KMS-11 (cell line): Measurements from ENCODE around the gene THYN1.

Experiments used
- H2AFZ ChIP-seq: fragments of 200-600 bp; sonication (generic); 2 replicates; pipeline ENCODE4 v1.6.1; 2016; ENCODE audit warnings: antibody characterized with exemption, mixed run types, low read depth
- H3K27ac ChIP-seq: fragments of 200-600 bp; sonication (generic); 2 replicates; pipeline ENCODE4 v1.6.1; 2016; ENCODE audit warnings: mild to moderate bottlenecking, mixed run types
- H3K27me3 ChIP-seq: fragments of 200-600 bp; sonication (generic); 2 replicates; pipeline ENCODE4 v1.6.1; 2017; ENCODE audit warnings: mild to moderate bottlenecking, low read depth, mixed run types, moderate library complexity; ENCODE audit not compliant: insufficient read depth
- H3K36me3 ChIP-seq: fragments of 200-600 bp; sonication (generic); 2 replicates; pipeline ENCODE4 v1.6.1; 2017; ENCODE audit warnings: mild to moderate bottlenecking, mixed run types; ENCODE audit not compliant: insufficient read depth
- H3K4me1 ChIP-seq: fragments of 200-600 bp; sonication (generic); 2 replicates; pipeline ENCODE4 v1.6.1; 2016; ENCODE audit warnings: mild to moderate bottlenecking, low read depth, mixed run types; ENCODE audit not compliant: poor library complexity, severe bottlenecking
- H3K4me2 ChIP-seq: fragments of 200-600 bp; sonication (generic); 2 replicates; pipeline ENCODE4 v1.7.0; 2016; ENCODE audit warnings: mild to moderate bottlenecking, mixed run types
- H3K4me3 ChIP-seq: fragments of 200-600 bp; sonication (generic); IDR thresholded peaks from 2 replicates; pipeline ENCODE4 v1.6.1; 2017; ENCODE audit warnings: low read depth, low read length, mixed read lengths; ENCODE audit not compliant: insufficient read depth
- H3K79me2 ChIP-seq: fragments of 200-600 bp; sonication (generic); 2 replicates; pipeline ENCODE4 v1.6.1; 2016; ENCODE audit warnings: low read depth, mixed run types; ENCODE audit not compliant: insufficient read depth
- H3K9ac ChIP-seq: fragments of 200-600 bp; sonication (generic); 2 replicates; pipeline ENCODE4 v1.6.1; 2016; ENCODE audit warnings: mild to moderate bottlenecking, mixed run types
- H4K20me1 ChIP-seq: fragments of 200-600 bp; sonication (generic); 2 replicates; pipeline ENCODE4 v1.6.1; 2016; ENCODE audit warnings: mild to moderate bottlenecking, mixed run types; ENCODE audit not compliant: insufficient read depth
- TF ChIP-seq, protein P1 (sequence below): fragments of 200-600 bp; sonication (generic); conservative IDR thresholded peaks from 2 replicates; pipeline ENCODE4 v1.6.1; 2017; ENCODE audit warnings: low read depth, mild to moderate bottlenecking, antibody characterized with exemption, low read length, moderate library complexity, mixed read lengths

THYN1 gene

DNA sequence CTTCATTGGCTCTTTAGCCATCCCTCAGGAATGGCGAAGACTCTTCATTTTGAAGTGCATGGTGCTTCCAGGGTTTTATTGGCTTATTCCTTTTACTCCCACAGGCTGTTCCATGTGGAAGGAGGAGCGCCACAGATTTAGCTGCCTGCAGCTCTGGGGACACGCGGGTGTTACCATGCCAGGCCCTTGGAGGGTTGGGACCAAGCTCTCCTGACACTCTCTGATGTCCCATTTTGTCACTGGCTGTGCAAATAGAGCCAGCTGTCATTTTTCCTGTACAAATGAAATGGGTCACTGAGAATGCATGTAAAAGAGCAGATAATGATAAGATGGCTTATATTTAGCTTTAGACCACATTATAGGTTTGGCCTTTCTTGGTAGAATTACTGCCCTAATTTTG, 9.2 kb downstream of the THYN1 start:
- H2AFZ ChIP-seq: no peak overlapping the region
- H3K9ac ChIP-seq: no peak overlapping the region
- TF ChIP-seq, protein P1, sequence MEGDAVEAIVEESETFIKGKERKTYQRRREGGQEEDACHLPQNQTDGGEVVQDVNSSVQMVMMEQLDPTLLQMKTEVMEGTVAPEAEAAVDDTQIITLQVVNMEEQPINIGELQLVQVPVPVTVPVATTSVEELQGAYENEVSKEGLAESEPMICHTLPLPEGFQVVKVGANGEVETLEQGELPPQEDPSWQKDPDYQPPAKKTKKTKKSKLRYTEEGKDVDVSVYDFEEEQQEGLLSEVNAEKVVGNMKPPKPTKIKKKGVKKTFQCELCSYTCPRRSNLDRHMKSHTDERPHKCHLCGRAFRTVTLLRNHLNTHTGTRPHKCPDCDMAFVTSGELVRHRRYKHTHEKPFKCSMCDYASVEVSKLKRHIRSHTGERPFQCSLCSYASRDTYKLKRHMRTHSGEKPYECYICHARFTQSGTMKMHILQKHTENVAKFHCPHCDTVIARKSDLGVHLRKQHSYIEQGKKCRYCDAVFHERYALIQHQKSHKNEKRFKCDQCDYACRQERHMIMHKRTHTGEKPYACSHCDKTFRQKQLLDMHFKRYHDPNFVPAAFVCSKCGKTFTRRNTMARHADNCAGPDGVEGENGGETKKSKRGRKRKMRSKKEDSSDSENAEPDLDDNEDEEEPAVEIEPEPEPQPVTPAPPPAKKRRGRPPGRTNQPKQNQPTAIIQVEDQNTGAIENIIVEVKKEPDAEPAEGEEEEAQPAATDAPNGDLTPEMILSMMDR: no peak
- no peaks in the 10 kb centered on the region for H3K36me3 ChIP-seq
- H3K4me3 ChIP-seq: no peak overlapping the region
- H3K79me2 ChIP-seq: no peaks in the 10 kb centered on the region
- peaks cover 11% of the 10 kb centered on the region for H3K4me1 ChIP-seq
- H3K4me2 ChIP-seq: no peak overlapping the region
- H4K20me1 ChIP-seq: no peaks in the 10 kb centered on the region
- H3K27ac ChIP-seq: no peak overlapping the region
- no peaks in the 10 kb centered on the region for H3K27me3 ChIP-seq

DNA sequence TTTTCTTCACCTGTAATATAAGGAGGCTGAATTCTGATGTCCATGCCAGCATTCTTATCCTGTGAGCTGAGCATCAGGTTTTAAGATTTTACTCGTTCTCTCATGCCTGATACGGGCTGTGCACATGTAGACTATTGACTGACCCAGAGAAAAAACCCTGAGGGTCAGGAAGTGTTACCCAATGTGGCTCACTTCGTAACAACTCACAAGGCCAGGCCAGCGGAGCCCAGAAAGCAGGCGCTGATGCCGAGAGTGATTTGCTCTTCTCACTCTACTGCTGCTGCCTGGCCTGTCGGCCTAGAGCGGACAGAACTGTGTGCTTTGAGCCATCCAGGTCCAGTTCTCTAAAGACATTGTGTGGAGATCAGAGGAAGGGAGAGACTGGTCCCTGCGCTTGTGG, 10.8 kb downstream of the THYN1 start:
- no peaks in the 10 kb centered on the region for H3K79me2 ChIP-seq
- no peak overlapping the region for H2AFZ ChIP-seq
- no peak overlapping the region for H3K4me3 ChIP-seq
- no peaks in the 10 kb centered on the region for H3K4me1 ChIP-seq
- TF ChIP-seq, protein P1: no peak
- H3K36me3 ChIP-seq: no peaks in the 10 kb centered on the region
- no peaks in the 10 kb centered on the region for H3K27me3 ChIP-seq
- H3K9ac ChIP-seq: no peak overlapping the region
- no peak overlapping the region for H3K4me2 ChIP-seq
- H3K27ac ChIP-seq: no peak overlapping the region
- H4K20me1 ChIP-seq: no peaks in the 10 kb centered on the region

DNA sequence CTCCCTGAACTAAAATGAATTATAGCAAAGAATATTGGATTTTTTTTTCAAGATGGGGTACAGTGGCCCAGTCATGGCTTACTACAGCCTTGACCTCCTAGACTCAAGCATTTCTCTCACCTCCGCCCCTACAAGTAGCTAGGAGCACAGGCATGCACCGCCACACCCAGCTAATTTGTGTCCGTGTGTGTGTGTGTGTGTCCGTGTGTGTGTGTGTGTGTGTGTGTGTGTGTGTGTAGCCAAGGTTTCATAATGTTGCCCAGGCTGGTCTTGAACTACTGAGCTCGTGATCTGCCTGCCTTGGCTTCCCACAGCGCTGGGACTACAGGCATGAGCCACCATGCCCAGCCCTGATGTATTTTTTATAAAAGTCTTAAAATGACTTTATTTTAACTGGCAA, 12.6 kb downstream of the THYN1 start:
- H3K27me3 ChIP-seq: no peaks in the 10 kb centered on the region
- H3K27ac ChIP-seq: no peak overlapping the region
- no peak overlapping the region for H3K9ac ChIP-seq
- H3K36me3 ChIP-seq: no peaks in the 10 kb centered on the region
- no peak overlapping the region for H2AFZ ChIP-seq
- TF ChIP-seq, protein P1: no peak
- no peak overlapping the region for H3K4me3 ChIP-seq
- no peaks in the 10 kb centered on the region for H4K20me1 ChIP-seq
- no peaks in the 10 kb centered on the region for H3K4me1 ChIP-seq
- H3K79me2 ChIP-seq: no peaks in the 10 kb centered on the region
- H3K4me2 ChIP-seq: no peak overlapping the region

DNA sequence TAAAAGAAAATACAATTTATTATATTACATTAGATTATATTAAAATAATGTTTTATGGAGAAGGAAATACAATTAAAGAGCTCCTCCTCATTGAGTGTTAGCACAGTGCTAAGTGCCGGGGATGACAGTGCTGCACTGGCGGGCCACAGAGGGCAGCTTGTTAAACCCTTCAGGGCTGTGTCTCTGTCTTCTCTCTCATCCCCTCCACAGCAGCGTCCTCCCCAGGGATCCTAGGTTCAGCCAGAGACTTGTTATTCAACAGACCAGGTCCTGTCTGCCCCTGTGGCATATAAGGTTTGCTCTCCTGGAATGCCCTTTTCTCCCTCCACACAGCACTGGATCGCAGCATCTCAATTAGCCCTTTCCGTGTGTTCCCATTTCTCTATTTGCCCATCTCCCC, 14.2 kb downstream of the THYN1 start:
- Histone ChIP-seq H3K79me2 (no peaks in the 10 kb centered on the region), H3K4me2 (no peak overlapping the region), H3K27ac (no peak overlapping the region), H3K9ac (no peak overlapping the region), H3K27me3 (no peaks in the 10 kb centered on the region), H3K4me3 (no peak overlapping the region), H4K20me1 (no peaks in the 10 kb centered on the region), H3K36me3 (no peaks in the 10 kb centered on the region), H3K4me1 (no peaks in the 10 kb centered on the region), H2AFZ (no peak overlapping the region)
- TF ChIP-seq, protein P1: no peak

DNA sequence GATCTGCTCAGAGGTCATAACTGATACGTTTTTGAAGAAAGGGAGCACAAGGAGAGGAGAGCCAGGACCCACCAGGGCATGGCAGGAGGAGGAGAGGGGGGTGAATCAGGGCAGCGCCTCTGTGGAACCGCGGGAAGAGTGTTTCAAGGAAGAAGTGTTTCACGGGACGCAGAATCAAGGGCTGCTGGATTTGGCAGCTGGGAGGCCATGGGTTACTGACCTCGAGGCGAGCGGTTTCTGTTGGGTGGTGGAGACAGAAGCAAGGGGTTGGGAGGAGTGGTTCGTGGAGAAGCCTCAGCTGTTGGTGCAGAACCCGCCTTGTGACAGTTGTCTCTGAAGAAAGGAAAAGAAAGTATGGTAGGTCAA, 15.6 kb downstream of the THYN1 start:
- Histone ChIP-seq H4K20me1 (no peaks in the 10 kb centered on the region), H3K4me1 (no peaks in the 10 kb centered on the region), H3K27ac (no peak overlapping the region), H3K79me2 (no peaks in the 10 kb centered on the region), H3K4me2 (no peak overlapping the region), H3K4me3 (no peak overlapping the region), H3K9ac (no peak overlapping the region), H2AFZ (no peak overlapping the region), H3K27me3 (no peaks in the 10 kb centered on the region), H3K36me3 (no peaks in the 10 kb centered on the region)
- TF ChIP-seq, protein P1: no peak
